ENCODE results near the gene SOBP.

GRCh38 chr6:107576852-107577251 lies 86.9 kb downstream of the SOBP start:
- TF ChIP-seq CTCF (optimal IDR thresholded peaks at IDR 0.05 in 1 of 3, IDR thresholded peaks at IDR 0.05 in 1 of 3, conservative IDR thresholded peaks at IDR 0.05 in 1 of 3; ENCODE audit: extremely low read depth in 1 of 3, insufficient read depth in 2 of 3, low read length in 3 of 3) = no peak
- TF ChIP-seq EZH2 (IDR thresholded peaks at IDR 0.05; ENCODE audit: low read length) = no peak
